Suprapubic skin (tissue), 4 donors: ENCODE measurements around the gene SLC4A11.

Experiments used
- CTCF ChIP-seq, 2 donors: fragments of 200-600 bp in 1 of 2; fragments of 450-650 bp in 1 of 2; sonication (generic) in 1 of 2; IDR thresholded peaks; one replicate each; pipeline ENCODE4 v1.5.1; 2016 to 2019; ENCODE audit warnings: antibody characterized with exemption in 2 of 2, mild to moderate bottlenecking in 1 of 2, moderate library complexity in 1 of 2
- EP300 ChIP-seq: sonication (generic); formaldehyde crosslinking; IDR thresholded peaks from one replicate; pipeline ENCODE4 v1.6.1; 2017; ENCODE audit warnings: antibody characterized with exemption
- POLR2A ChIP-seq, 2 donors: fragments of 450-650 bp; IDR thresholded peaks; one replicate each; pipeline ENCODE4 v1.6.1; 2017; ENCODE audit warnings: antibody characterized with exemption in 2 of 2, mild to moderate bottlenecking in 2 of 2, moderate library complexity in 2 of 2
- POLR2AphosphoS5 ChIP-seq, 3 donors: sonication (generic); formaldehyde crosslinking; IDR thresholded peaks; one replicate each; pipeline ENCODE4 v1.6.1; 2017; ENCODE audit warnings: antibody characterized with exemption in 3 of 3

GRCh38 chr20:3240776-3241363 lies 1.9 kb upstream of the SLC4A11 start:
- no peak for TF ChIP-seq CTCF (IDR thresholded peaks at IDR 0.05)
- no peak for TF ChIP-seq EP300
- TF ChIP-seq POLR2A (IDR thresholded peaks at IDR 0.05): no peak
- no peak for TF ChIP-seq POLR2AphosphoS5 (IDR thresholded peaks at IDR 0.05)
